K562 (cell line): ENCODE measurements around the gene STARD6. TPM values are rescaled to one million over a fixed set of nuclear protein-coding genes. Genes with fewer than 3 reads are reported as not detected.

Experiments
- ATAC-seq: fragments of 200-7000 bp; cut with Tn5 transposase; 3 replicates; pipeline ENCODE4 v1.9.1; 2020; ENCODE audit warnings: moderate library complexity
- BruUV-seq: library from RNA; stranded (reverse); fragments of 400-500 nt; replicated peaks from 2 replicates; lab custom pipeline; 2021; lab: Mats Ljungman, UMichigan
- CTCF ChIA-PET: fragments of 300-600 bp; formaldehyde crosslinking; extraction: SDS; loops from one replicate; lab custom pipeline; 2021; ENCODE audit warnings: low intra/inter-chr PET ratio; lab: Yijun Ruan, JAX
- POLR2A ChIA-PET: fragments of 300-600, 350-650 bp; sonication (Branson Sonifier 250); formaldehyde crosslinking; extraction: SDS; loops from one replicate; lab custom pipeline; 2021; ENCODE audit warnings: antibody characterized with exemption, inconsistent platforms; lab: Yijun Ruan, JAX
- DNase-seq, 4 experiments: peaks; one replicate each; pipeline versions ENCODE4 v3.0.0 to v3.0.0-alpha.2; 2011 to 2018; ENCODE audit warnings: low spot score in 3 of 4, mixed read lengths in 3 of 4; ENCODE audit errors: extremely low read depth in 1 of 4
- FAIRE-seq: peaks from 2 replicates; lab custom pipeline; 2011; peaks lifted over from hg19 to GRCh38; lab: Jason Lieb, UNC
- H2AFZ ChIP-seq: 2 replicates; pipeline ENCODE4 v1.6.0; 2011; ENCODE audit warnings: low read depth, low read length, control low read depth, inconsistent platforms
- H3K27ac ChIP-seq: fragments of 200-600 bp; 3 replicates; pipeline ENCODE4 v1.8.0; 2011; ENCODE audit warnings: low read depth, mild to moderate bottlenecking, control low read depth, inconsistent platforms, low read length, moderate library complexity, mixed read lengths; ENCODE audit errors: extremely low read depth
- H3K27me3 ChIP-seq, 2 experiments: fragments of 300-600 bp in 1 of 2; 2 replicates in 1 of 2; 3 replicates in 1 of 2; pipeline versions ENCODE4 v1.6.0 to v1.8.0; 2011; ENCODE audit warnings: inconsistent platforms in 2 of 2, low read length in 2 of 2, mild to moderate bottlenecking in 1 of 2, mixed read lengths in 1 of 2, moderate library complexity in 1 of 2; ENCODE audit not compliant: control insufficient read depth in 2 of 2, insufficient read depth in 2 of 2
- H3K36me3 ChIP-seq: fragments of 300-600 bp; 3 replicates; pipeline ENCODE4 v1.8.0; 2011; ENCODE audit warnings: mild to moderate bottlenecking, low read length, inconsistent platforms; ENCODE audit not compliant: control insufficient read depth, insufficient read depth
- H3K4me1 ChIP-seq, 2 experiments: fragments of 200-600 bp in 1 of 2; replicated peaks in 1 of 2; 2 replicates in 1 of 2; 3 replicates in 1 of 2; pipeline versions ENCODE4 v1.5.1 to v1.8.0; 2011; ENCODE audit warnings: inconsistent platforms in 2 of 2, low read length in 2 of 2, mild to moderate bottlenecking in 1 of 2, mixed read lengths in 1 of 2, moderate library complexity in 1 of 2; ENCODE audit not compliant: control insufficient read depth in 2 of 2, insufficient read depth in 2 of 2
- H3K4me2 ChIP-seq: 2 replicates; pipeline ENCODE4 v1.6.1; 2011; ENCODE audit warnings: low read length, control low read depth, inconsistent platforms, mixed read lengths; ENCODE audit not compliant: insufficient read depth
- H3K4me3 ChIP-seq: fragments of 200-600 bp; sonication (generic), shearing (Covaris generic); 2 replicates; pipeline ENCODE4 v1.5.1; 2016; ENCODE audit warnings: control low read depth, inconsistent platforms
- H3K79me2 ChIP-seq: fragments of 200-600 bp; 3 replicates; pipeline ENCODE4 v1.8.0; 2011; ENCODE audit warnings: low read length, inconsistent platforms; ENCODE audit not compliant: control insufficient read depth, insufficient read depth
- H3K9ac ChIP-seq, 2 experiments: 2 replicates each; pipeline versions ENCODE4 v1.6.0 to v1.6.1; 2011; ENCODE audit warnings: low read depth in 2 of 2, low read length in 2 of 2, control low read depth in 1 of 2, inconsistent platforms in 1 of 2, mild to moderate bottlenecking in 1 of 2, mixed read lengths in 1 of 2; ENCODE audit not compliant: insufficient read depth in 1 of 2
- H3K9me1 ChIP-seq: one replicate; pipeline ENCODE4 v1.6.0; 2011; ENCODE audit warnings: inconsistent platforms, mild to moderate bottlenecking, low read length, moderate library complexity; ENCODE audit not compliant: control insufficient read depth, insufficient read depth
- H3K9me3 ChIP-seq: replicated peaks from 2 replicates; pipeline ENCODE4 v1.5.1; 2011; ENCODE audit warnings: low read depth, low read length, inconsistent platforms; ENCODE audit not compliant: control insufficient read depth, insufficient read depth
- H4K20me1 ChIP-seq: replicated peaks from 2 replicates; pipeline ENCODE4 v1.6.1; 2011; ENCODE audit warnings: low read length, inconsistent platforms, mixed read lengths; ENCODE audit not compliant: control insufficient read depth, insufficient read depth
- BCOR ChIP-seq: fragments of 450-650 bp; IDR thresholded peaks from 2 replicates; pipeline ENCODE4 v1.6.1; 2016
- CREBBP ChIP-seq: IDR thresholded peaks from one replicate; pipeline ENCODE4 v1.6.1; 2012; ENCODE audit warnings: low read depth, mild to moderate bottlenecking, control low read depth, inconsistent platforms, low read length
- GABPA ChIP-seq: fragments of 200-800 bp; sonication (Bioruptor generic); conservative IDR thresholded peaks from 2 replicates; pipeline ENCODE4 v1.6.1; 2016; ENCODE audit warnings: low read depth, missing genetic modification characterization, missing compliant biosample characterization
- OTX1 ChIP-seq: fragments of 450-650 bp; formaldehyde crosslinking; IDR thresholded peaks from 2 replicates; pipeline ENCODE4 v1.4.0; 2022; ENCODE audit warnings: mild to moderate bottlenecking
- RFX1 ChIP-seq: fragments of 450-650 bp; IDR thresholded peaks from 2 replicates; pipeline ENCODE4 v1.6.1; 2016; ENCODE audit warnings: mild to moderate bottlenecking, moderate library complexity
- TAF15 ChIP-seq: fragments of 200-400 bp; formaldehyde crosslinking; IDR thresholded peaks from 2 replicates; pipeline ENCODE4 v1.6.1; 2017; ENCODE audit warnings: mild to moderate bottlenecking, low read depth, low read length, moderate library complexity
- ZNF76 ChIP-seq: fragments of 250-450 bp; sonication (Bioruptor Pico); IDR thresholded peaks from 2 replicates; pipeline ENCODE4 v1.4.0; 2020; ENCODE audit warnings: mild to moderate bottlenecking, moderate library complexity, borderline replicate concordance
- WGBS: fragments of 100-300 bp; shearing (Covaris generic); methylation state at CpG from one replicate; pipeline ENCODE4 v1.1.6; 2016; ENCODE audit warnings: low coverage, mixed read lengths; ENCODE audit not compliant: insufficient coverage; ENCODE audit errors: missing lambda C conversion rate; 5-methylcytosine and 5-hydroxymethylcytosine counted together
- in situ Hi-C: fragments of 300-500 bp; cut with MboI; formaldehyde crosslinking; loops from 4 replicates; pipeline ENCODE4 v1.15.0; 2018; ENCODE audit warnings: inconsistent platforms, mixed read lengths
- intact Hi-C: fragments of 100-400 bp; cut with micrococcal nuclease; formaldehyde crosslinking; loops from 2 replicates; pipeline ENCODE4 v1.14.2; 2022
- polyA plus RNA-seq, 8 experiments: library from polyadenylated mRNA; depleted of rRNA in 4 of 8; stranded (reverse) in 5 of 8; unstranded in 3 of 8; fragments of >200 nt; fragmentation: Nextera tagmentation in 2 of 8; fragmentation: Illumina TruSeq in 1 of 8; extraction: Ambion mirVana in 2 of 8; extraction: Trizol in 1 of 8; gene quantifications; 2 replicates each; pipeline versions ENCODE4 v1.2.1 to v1.2.3, GENCODE V29; 2011 to 2014; ENCODE audit warnings: inconsistent platforms in 1 of 8, missing spikeins in 1 of 8
- total RNA-seq, 7 experiments: library from RNA; depleted of rRNA in 6 of 7; stranded (reverse); fragments of >200 nt in 6 of 7; fragmentation: Illumina TruSeq in 2 of 7; extraction: Trizol in 2 of 7; gene quantifications; 2 replicates each; pipeline versions ENCODE4 v1.2.1 to v1.2.3, GENCODE V29; 2011 to 2021; ENCODE audit warnings: low replicate concordance in 1 of 7
- TF ChIP-seq, protein P1 (sequence below), 2 experiments: fragments of 450-650 bp; formaldehyde crosslinking in 1 of 2; IDR thresholded peaks; 2 replicates each; pipeline versions ENCODE4 v1.4.0 to v1.6.1; 2014 to 2020; ENCODE audit warnings: mild to moderate bottlenecking in 2 of 2, borderline replicate concordance in 1 of 2, low read depth in 1 of 2

STARD6 gene
- total and polyA plus RNA-seq, 9 of the 15 experiments (the other 6 are each of a cell fraction or from before 2014, with no cell fraction given): 0.11 to 0.15 TPM; not detected in 7

GRCh38 chr18:54277899-54278298 lies 79.8 kb downstream of the STARD6 start:
- CTCF ChIA-PET: no interaction called here
- no peak for ATAC-seq

More at GRCh38 chr18:54277899-54278298, 79.8 kb downstream of the STARD6 start:
- Histone ChIP-seq H3K4me2 (no peak overlapping the region), H3K9me3 (no peaks in the 10 kb centered on the region), H2AFZ (no peak overlapping the region), H3K79me2 (no peaks in the 10 kb centered on the region), H3K36me3 (peaks cover 18% of the 10 kb centered on the region), H3K9ac (no peak overlapping the region), H3K27me3 (no peaks in the 10 kb centered on the region), H3K27ac (no peak overlapping the region), H4K20me1 (no peaks in the 10 kb centered on the region), H3K4me1 (no peaks in the 10 kb centered on the region), H3K4me3 (no peak overlapping the region), H3K9me1 (no peaks in the 10 kb centered on the region)
- POLR2A ChIA-PET: no interaction called here
- DNase-seq (no peak), FAIRE-seq (no peak)
- TF ChIP-seq GABPA (tag) (no peak), ZNF76 (CRISPR knock-in tag) (no peak), OTX1 (CRISPR knock-in tag) (no peak), TAF15 (no peak), RFX1 (no peak), BCOR (no peak), CREBBP (no peak)
- TF ChIP-seq, protein P1, sequence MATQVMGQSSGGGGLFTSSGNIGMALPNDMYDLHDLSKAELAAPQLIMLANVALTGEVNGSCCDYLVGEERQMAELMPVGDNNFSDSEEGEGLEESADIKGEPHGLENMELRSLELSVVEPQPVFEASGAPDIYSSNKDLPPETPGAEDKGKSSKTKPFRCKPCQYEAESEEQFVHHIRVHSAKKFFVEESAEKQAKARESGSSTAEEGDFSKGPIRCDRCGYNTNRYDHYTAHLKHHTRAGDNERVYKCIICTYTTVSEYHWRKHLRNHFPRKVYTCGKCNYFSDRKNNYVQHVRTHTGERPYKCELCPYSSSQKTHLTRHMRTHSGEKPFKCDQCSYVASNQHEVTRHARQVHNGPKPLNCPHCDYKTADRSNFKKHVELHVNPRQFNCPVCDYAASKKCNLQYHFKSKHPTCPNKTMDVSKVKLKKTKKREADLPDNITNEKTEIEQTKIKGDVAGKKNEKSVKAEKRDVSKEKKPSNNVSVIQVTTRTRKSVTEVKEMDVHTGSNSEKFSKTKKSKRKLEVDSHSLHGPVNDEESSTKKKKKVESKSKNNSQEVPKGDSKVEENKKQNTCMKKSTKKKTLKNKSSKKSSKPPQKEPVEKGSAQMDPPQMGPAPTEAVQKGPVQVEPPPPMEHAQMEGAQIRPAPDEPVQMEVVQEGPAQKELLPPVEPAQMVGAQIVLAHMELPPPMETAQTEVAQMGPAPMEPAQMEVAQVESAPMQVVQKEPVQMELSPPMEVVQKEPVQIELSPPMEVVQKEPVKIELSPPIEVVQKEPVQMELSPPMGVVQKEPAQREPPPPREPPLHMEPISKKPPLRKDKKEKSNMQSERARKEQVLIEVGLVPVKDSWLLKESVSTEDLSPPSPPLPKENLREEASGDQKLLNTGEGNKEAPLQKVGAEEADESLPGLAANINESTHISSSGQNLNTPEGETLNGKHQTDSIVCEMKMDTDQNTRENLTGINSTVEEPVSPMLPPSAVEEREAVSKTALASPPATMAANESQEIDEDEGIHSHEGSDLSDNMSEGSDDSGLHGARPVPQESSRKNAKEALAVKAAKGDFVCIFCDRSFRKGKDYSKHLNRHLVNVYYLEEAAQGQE (IDR thresholded peaks at IDR 0.05; ENCODE audit: borderline replicate concordance): no peak
- TF ChIP-seq, protein P1 (CRISPR knock-in tag; IDR thresholded peaks at IDR 0.05; ENCODE audit: low read depth): no peak
- in situ Hi-C loops: no loop called here
- no TSS peak for BruUV-seq
- WGBS: 67% methylated on average over 3 of the region's 3 CpGs
- intact Hi-C loops: loop anchor here (10.0 kb wide), 1 partner anchor 133 kb away; no protein-coding TSS in a partner anchor
